K562 (cell line): ENCODE measurements around the gene SULT6B1. TPM values are rescaled to one million over a fixed set of nuclear protein-coding genes. Genes with fewer than 3 reads are reported as not detected.

Source experiments
- ATAC-seq: fragments of 200-7000 bp; cut with Tn5 transposase; 3 replicates; pipeline ENCODE4 v1.9.1; 2020; ENCODE audit warnings: moderate library complexity
- BruUV-seq: library from RNA; stranded (reverse); fragments of 400-500 nt; replicated peaks from 2 replicates; lab custom pipeline; 2021; lab: Mats Ljungman, UMichigan
- CTCF ChIA-PET: fragments of 300-600 bp; formaldehyde crosslinking; extraction: SDS; loops from one replicate; lab custom pipeline; 2021; ENCODE audit warnings: low intra/inter-chr PET ratio; lab: Yijun Ruan, JAX
- POLR2A ChIA-PET: fragments of 300-600, 350-650 bp; sonication (Branson Sonifier 250); formaldehyde crosslinking; extraction: SDS; loops from one replicate; lab custom pipeline; 2021; ENCODE audit warnings: antibody characterized with exemption, inconsistent platforms; lab: Yijun Ruan, JAX
- DNase-seq, 4 experiments: peaks; one replicate each; pipeline versions ENCODE4 v3.0.0 to v3.0.0-alpha.2; 2011 to 2018; ENCODE audit warnings: low spot score in 3 of 4, mixed read lengths in 3 of 4; ENCODE audit errors: extremely low read depth in 1 of 4
- FAIRE-seq: peaks from 2 replicates; lab custom pipeline; 2011; peaks lifted over from hg19 to GRCh38; lab: Jason Lieb, UNC
- H2AFZ ChIP-seq: 2 replicates; pipeline ENCODE4 v1.6.0; 2011; ENCODE audit warnings: low read depth, low read length, control low read depth, inconsistent platforms
- H3K27ac ChIP-seq: fragments of 200-600 bp; 3 replicates; pipeline ENCODE4 v1.8.0; 2011; ENCODE audit warnings: low read depth, mild to moderate bottlenecking, control low read depth, inconsistent platforms, low read length, moderate library complexity, mixed read lengths; ENCODE audit errors: extremely low read depth
- H3K27me3 ChIP-seq, 2 experiments: fragments of 300-600 bp in 1 of 2; 2 replicates in 1 of 2; 3 replicates in 1 of 2; pipeline versions ENCODE4 v1.6.0 to v1.8.0; 2011; ENCODE audit warnings: inconsistent platforms in 2 of 2, low read length in 2 of 2, mild to moderate bottlenecking in 1 of 2, mixed read lengths in 1 of 2, moderate library complexity in 1 of 2; ENCODE audit not compliant: control insufficient read depth in 2 of 2, insufficient read depth in 2 of 2
- H3K36me3 ChIP-seq: fragments of 300-600 bp; 3 replicates; pipeline ENCODE4 v1.8.0; 2011; ENCODE audit warnings: mild to moderate bottlenecking, low read length, inconsistent platforms; ENCODE audit not compliant: control insufficient read depth, insufficient read depth
- H3K4me1 ChIP-seq, 2 experiments: fragments of 200-600 bp in 1 of 2; replicated peaks in 1 of 2; 2 replicates in 1 of 2; 3 replicates in 1 of 2; pipeline versions ENCODE4 v1.5.1 to v1.8.0; 2011; ENCODE audit warnings: inconsistent platforms in 2 of 2, low read length in 2 of 2, mild to moderate bottlenecking in 1 of 2, mixed read lengths in 1 of 2, moderate library complexity in 1 of 2; ENCODE audit not compliant: control insufficient read depth in 2 of 2, insufficient read depth in 2 of 2
- H3K4me2 ChIP-seq: 2 replicates; pipeline ENCODE4 v1.6.1; 2011; ENCODE audit warnings: low read length, control low read depth, inconsistent platforms, mixed read lengths; ENCODE audit not compliant: insufficient read depth
- H3K4me3 ChIP-seq: fragments of 200-600 bp; sonication (generic), shearing (Covaris generic); 2 replicates; pipeline ENCODE4 v1.5.1; 2016; ENCODE audit warnings: control low read depth, inconsistent platforms
- H3K79me2 ChIP-seq: fragments of 200-600 bp; 3 replicates; pipeline ENCODE4 v1.8.0; 2011; ENCODE audit warnings: low read length, inconsistent platforms; ENCODE audit not compliant: control insufficient read depth, insufficient read depth
- H3K9ac ChIP-seq, 2 experiments: 2 replicates each; pipeline versions ENCODE4 v1.6.0 to v1.6.1; 2011; ENCODE audit warnings: low read depth in 2 of 2, low read length in 2 of 2, control low read depth in 1 of 2, inconsistent platforms in 1 of 2, mild to moderate bottlenecking in 1 of 2, mixed read lengths in 1 of 2; ENCODE audit not compliant: insufficient read depth in 1 of 2
- H3K9me1 ChIP-seq: one replicate; pipeline ENCODE4 v1.6.0; 2011; ENCODE audit warnings: inconsistent platforms, mild to moderate bottlenecking, low read length, moderate library complexity; ENCODE audit not compliant: control insufficient read depth, insufficient read depth
- H3K9me3 ChIP-seq: replicated peaks from 2 replicates; pipeline ENCODE4 v1.5.1; 2011; ENCODE audit warnings: low read depth, low read length, inconsistent platforms; ENCODE audit not compliant: control insufficient read depth, insufficient read depth
- H4K20me1 ChIP-seq: replicated peaks from 2 replicates; pipeline ENCODE4 v1.6.1; 2011; ENCODE audit warnings: low read length, inconsistent platforms, mixed read lengths; ENCODE audit not compliant: control insufficient read depth, insufficient read depth
- ETV6 ChIP-seq, 3 experiments: fragments of 150-350 bp in 1 of 3; sonication (generic) in 1 of 3; formaldehyde crosslinking in 1 of 3; IDR thresholded peaks; 2 replicates each; pipeline versions ENCODE4 v1.6.1 to v1.8.0; 2014 to 2022; ENCODE audit warnings: borderline replicate concordance in 2 of 3, low read depth in 2 of 3, antibody characterized with exemption in 1 of 3, low read length in 1 of 3, mild to moderate bottlenecking in 1 of 3, missing genetic modification reagents in 1 of 3
- HDAC2 ChIP-seq: fragments of 450-650 bp; IDR thresholded peaks from 2 replicates; pipeline ENCODE4 v1.6.1; 2016; ENCODE audit warnings: mild to moderate bottlenecking
- HIVEP1 ChIP-seq: fragments of 250-450 bp; sonication (Bioruptor Pico); IDR thresholded peaks from 2 replicates; pipeline ENCODE4 v1.4.0; 2020; ENCODE audit warnings: mild to moderate bottlenecking
- KLF1 ChIP-seq: fragments of 450-650 bp; IDR thresholded peaks from 2 replicates; pipeline ENCODE4 v1.6.1; 2016; ENCODE audit warnings: missing genetic modification characterization, missing compliant biosample characterization
- POLR2A ChIP-seq: fragments of 450-650 bp; conservative IDR thresholded peaks from 2 replicates; pipeline ENCODE4 v1.6.1; 2016
- TEAD2 ChIP-seq: fragments of 450-650 bp; IDR thresholded peaks from 2 replicates; pipeline ENCODE4 v1.6.1; 2016; ENCODE audit warnings: missing genetic modification characterization, control low read depth, missing compliant biosample characterization
- TEAD4 ChIP-seq, 2 experiments: sonication (generic) in 1 of 2; formaldehyde crosslinking in 1 of 2; IDR thresholded peaks; 2 replicates each; pipeline versions ENCODE4 v1.6.1 to v1.8.0; 2012 to 2022; ENCODE audit warnings: borderline replicate concordance in 1 of 2, inconsistent platforms in 1 of 2, low read length in 1 of 2, mild to moderate bottlenecking in 1 of 2, missing genetic modification reagents in 1 of 2
- ZC3H11A ChIP-seq: IDR thresholded peaks from 2 replicates; pipeline ENCODE4 v1.6.1; 2012; ENCODE audit warnings: low read depth, low read length, improper control_type of control experiment
- ZFX ChIP-seq: sonication (generic); formaldehyde crosslinking; IDR thresholded peaks from 2 replicates; pipeline ENCODE4 v1.8.0; 2022; ENCODE audit warnings: mild to moderate bottlenecking, missing genetic modification reagents, moderate library complexity
- ZNF23 ChIP-seq: fragments of 250-450 bp; sonication (Bioruptor Pico); IDR thresholded peaks from 2 replicates; pipeline ENCODE4 v1.4.0; 2020; ENCODE audit warnings: mild to moderate bottlenecking
- ZNF24 ChIP-seq: fragments of 450-650 bp; IDR thresholded peaks from 2 replicates; pipeline ENCODE4 v1.6.1; 2016
- ZNF644 ChIP-seq: fragments of 200-800 bp; sonication (Bioruptor generic); IDR thresholded peaks from 2 replicates; pipeline ENCODE4 v1.6.1; 2016; ENCODE audit warnings: low read depth, missing genetic modification characterization, missing compliant biosample characterization
- ZSCAN29 ChIP-seq: fragments of 450-650 bp; IDR thresholded peaks from 2 replicates; pipeline ENCODE4 v1.6.1; 2017
- WGBS: fragments of 100-300 bp; shearing (Covaris generic); methylation state at CpG from one replicate; pipeline ENCODE4 v1.1.6; 2016; ENCODE audit warnings: low coverage, mixed read lengths; ENCODE audit not compliant: insufficient coverage; ENCODE audit errors: missing lambda C conversion rate; 5-methylcytosine and 5-hydroxymethylcytosine counted together
- in situ Hi-C: fragments of 300-500 bp; cut with MboI; formaldehyde crosslinking; loops from 4 replicates; pipeline ENCODE4 v1.15.0; 2018; ENCODE audit warnings: inconsistent platforms, mixed read lengths
- intact Hi-C: fragments of 100-400 bp; cut with micrococcal nuclease; formaldehyde crosslinking; loops from 2 replicates; pipeline ENCODE4 v1.14.2; 2022
- polyA plus RNA-seq, 8 experiments: library from polyadenylated mRNA; depleted of rRNA in 4 of 8; stranded (reverse) in 5 of 8; unstranded in 3 of 8; fragments of >200 nt; fragmentation: Nextera tagmentation in 2 of 8; fragmentation: Illumina TruSeq in 1 of 8; extraction: Ambion mirVana in 2 of 8; extraction: Trizol in 1 of 8; gene quantifications; 2 replicates each; pipeline versions ENCODE4 v1.2.1 to v1.2.3, GENCODE V29; 2011 to 2014; ENCODE audit warnings: inconsistent platforms in 1 of 8, missing spikeins in 1 of 8
- total RNA-seq, 7 experiments: library from RNA; depleted of rRNA in 6 of 7; stranded (reverse); fragments of >200 nt in 6 of 7; fragmentation: Illumina TruSeq in 2 of 7; extraction: Trizol in 2 of 7; gene quantifications; 2 replicates each; pipeline versions ENCODE4 v1.2.1 to v1.2.3, GENCODE V29; 2011 to 2021; ENCODE audit warnings: low replicate concordance in 1 of 7
- TF ChIP-seq, protein P1 (sequence below), 2 experiments: IDR thresholded peaks in 1 of 2; conservative IDR thresholded peaks in 1 of 2; 2 replicates each; pipeline ENCODE4 v1.6.1; 2016; ENCODE audit warnings: low read depth in 2 of 2, mild to moderate bottlenecking in 1 of 2, missing compliant biosample characterization in 1 of 2, missing genetic modification characterization in 1 of 2, moderate library complexity in 1 of 2
- TF ChIP-seq, protein P2 (sequence below): sonication (generic); formaldehyde crosslinking; IDR thresholded peaks from 2 replicates; pipeline ENCODE4 v1.9.0; 2022; ENCODE audit warnings: mild to moderate bottlenecking, missing genetic modification reagents
- TF ChIP-seq, protein P3 (sequence below): fragments of 250-450 bp; sonication (Bioruptor Pico); IDR thresholded peaks from 2 replicates; pipeline ENCODE4 v1.5.0; 2020; ENCODE audit warnings: mild to moderate bottlenecking

Gene SULT6B1
- total and polyA plus RNA-seq, 9 of the 15 experiments (the other 6 are each of a cell fraction or from before 2014, with no cell fraction given), result not detected

DNA sequence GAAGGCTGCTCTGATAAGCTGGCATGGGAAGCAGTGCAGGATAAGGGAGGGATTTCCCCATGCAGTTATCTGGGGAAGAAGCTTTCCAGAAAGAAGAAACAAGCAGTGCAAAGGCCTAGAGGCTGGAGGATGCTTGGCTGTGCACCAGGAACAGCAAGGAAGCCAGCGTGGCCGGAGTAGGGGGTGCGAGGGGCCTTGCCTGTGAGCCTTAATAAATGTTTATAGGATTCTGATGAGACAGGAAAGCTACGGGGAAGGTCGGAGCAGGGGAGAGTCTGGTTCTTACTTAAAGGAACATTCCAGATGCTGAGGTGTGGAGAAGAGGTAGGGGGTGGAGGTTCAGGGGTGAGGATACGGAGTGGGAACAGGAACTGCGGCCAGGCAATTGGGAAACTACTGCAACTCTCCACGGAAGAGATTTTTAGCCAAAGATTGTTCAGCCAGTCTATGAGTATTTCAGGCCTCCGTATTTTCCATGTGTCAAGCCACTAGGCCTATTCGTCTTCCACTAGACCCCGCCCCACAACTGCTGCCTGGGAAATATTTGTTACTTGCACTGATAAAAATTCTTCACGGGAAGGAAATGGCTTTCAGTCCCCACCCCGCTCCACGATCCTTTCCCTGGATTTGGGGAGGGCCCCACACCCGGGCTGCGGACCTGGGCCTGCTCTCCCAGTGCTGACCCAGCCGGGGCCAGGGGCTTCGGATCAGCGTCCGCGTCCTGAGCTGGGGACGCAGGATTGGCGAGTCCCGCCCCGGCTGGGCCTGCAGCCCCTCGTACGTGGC lies 32.2 kb downstream of the SULT6B1 start:
- POLR2A ChIA-PET, result interaction anchor here (0.6 to 1.0 kb wide), 4 partner anchors 44 to 1282 kb away, joined by 3 read pairs; no protein-coding TSS in a partner anchor
- WGBS, result 9% methylated on average over 17 of the region's 27 CpGs
- no peaks in the 10 kb centered on the region for H3K27me3 ChIP-seq
- no peaks in the 10 kb centered on the region for H3K36me3 ChIP-seq
- H3K27ac ChIP-seq, result peak overlapping the region; percentile 78
- H3K4me3 ChIP-seq, result peak overlapping the region; percentile 73
- in situ Hi-C loops, result loop anchor here (10.0 kb wide), 1 partner anchor 719 kb away; no protein-coding TSS in a partner anchor
- intact Hi-C loops, result no loop called here
- H3K4me1 ChIP-seq, result peaks cover 4 to 18% of the 10 kb centered on the region in 2 experiments; a peak in 4 of 5 replicates
- H3K9me1 ChIP-seq, result no peaks in the 10 kb centered on the region
- H3K9me3 ChIP-seq, result no peaks in the 10 kb centered on the region
- DNase-seq, result peak in 2 of 4 experiments; percentile 52 to 64
- peak overlapping the region; percentile 97 for H2AFZ ChIP-seq
- BruUV-seq, result no TSS peak
- ATAC-seq, result peak; percentile 67
- H3K9ac ChIP-seq, result peak overlapping the region; percentile 81 to 97
- CTCF ChIA-PET, result no interaction called here
- peaks cover 16% of the 10 kb centered on the region for H3K79me2 ChIP-seq
- H3K4me2 ChIP-seq, result peak overlapping the region; percentile 88
- FAIRE-seq, result peak; percentile 82
- H4K20me1 ChIP-seq, result no peaks in the 10 kb centered on the region
- TF ChIP-seq KLF1 (no peak), ZC3H11A (no peak), HDAC2 (no peak), ZNF644 (tag) (no peak), TEAD4 (IDR thresholded peaks at IDR 0.05; ENCODE audit: low read length) (peak; percentile 17; the same call in 1 of the 2 replicates), TEAD4 (CRISPR knock-in tag; IDR thresholded peaks at IDR 0.05; ENCODE audit: borderline replicate concordance) (no peak), ZSCAN29 (no peak), ZNF23 (CRISPR knock-in tag) (no peak), ZNF24 (no peak), ZFX (CRISPR knock-in tag) (peak; percentile 79), POLR2A (no peak), ETV6 (IDR thresholded peaks at IDR 0.05; ENCODE audit: borderline replicate concordance in 1 of 2, low read depth in 2 of 2, low read length in 1 of 2) (no peak), ETV6 (CRISPR knock-in tag; IDR thresholded peaks at IDR 0.05; ENCODE audit: borderline replicate concordance) (no peak), TEAD2 (tag) (no peak), HIVEP1 (0 out of 2 replicates have a peak, but pooled peaks have one; percentile 17)
- TF ChIP-seq, protein P1, sequence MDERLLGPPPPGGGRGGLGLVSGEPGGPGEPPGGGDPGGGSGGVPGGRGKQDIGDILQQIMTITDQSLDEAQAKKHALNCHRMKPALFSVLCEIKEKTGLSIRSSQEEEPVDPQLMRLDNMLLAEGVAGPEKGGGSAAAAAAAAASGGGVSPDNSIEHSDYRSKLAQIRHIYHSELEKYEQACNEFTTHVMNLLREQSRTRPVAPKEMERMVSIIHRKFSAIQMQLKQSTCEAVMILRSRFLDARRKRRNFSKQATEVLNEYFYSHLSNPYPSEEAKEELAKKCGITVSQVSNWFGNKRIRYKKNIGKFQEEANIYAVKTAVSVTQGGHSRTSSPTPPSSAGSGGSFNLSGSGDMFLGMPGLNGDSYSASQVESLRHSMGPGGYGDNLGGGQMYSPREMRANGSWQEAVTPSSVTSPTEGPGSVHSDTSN (CRISPR knock-in tag; IDR thresholded peaks at IDR 0.05; ENCODE audit: low read depth), result no peak
- TF ChIP-seq, protein P1 (tag; conservative IDR thresholded peaks at IDR 0.05; ENCODE audit: low read depth), result peak; percentile 49
- TF ChIP-seq, protein P2, sequence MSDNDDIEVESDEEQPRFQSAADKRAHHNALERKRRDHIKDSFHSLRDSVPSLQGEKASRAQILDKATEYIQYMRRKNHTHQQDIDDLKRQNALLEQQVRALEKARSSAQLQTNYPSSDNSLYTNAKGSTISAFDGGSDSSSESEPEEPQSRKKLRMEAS (CRISPR knock-in tag), result 0 out of 2 replicates have a peak, but pooled peaks have one; percentile 2
- TF ChIP-seq, protein P3, sequence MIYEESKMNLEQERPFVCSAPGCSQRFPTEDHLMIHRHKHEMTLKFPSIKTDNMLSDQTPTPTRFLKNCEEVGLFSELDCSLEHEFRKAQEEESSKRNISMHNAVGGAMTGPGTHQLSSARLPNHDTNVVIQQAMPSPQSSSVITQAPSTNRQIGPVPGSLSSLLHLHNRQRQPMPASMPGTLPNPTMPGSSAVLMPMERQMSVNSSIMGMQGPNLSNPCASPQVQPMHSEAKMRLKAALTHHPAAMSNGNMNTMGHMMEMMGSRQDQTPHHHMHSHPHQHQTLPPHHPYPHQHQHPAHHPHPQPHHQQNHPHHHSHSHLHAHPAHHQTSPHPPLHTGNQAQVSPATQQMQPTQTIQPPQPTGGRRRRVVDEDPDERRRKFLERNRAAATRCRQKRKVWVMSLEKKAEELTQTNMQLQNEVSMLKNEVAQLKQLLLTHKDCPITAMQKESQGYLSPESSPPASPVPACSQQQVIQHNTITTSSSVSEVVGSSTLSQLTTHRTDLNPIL, result no peak
